HG02943 (cell line): ENCODE data around the gene ZNF582.

ENCODE experiments used
- ATAC-seq: cut with Tn5 transposase; IDR thresholded peaks from one replicate; pipeline ENCODE4 v1.9.1; 2021; ENCODE audit warnings: mild to moderate bottlenecking, low read depth, moderate library complexity; ENCODE audit not compliant: unreplicated experiment

The ZNF582 gene

GRCh38 chr19:56393119-56394012 is at the start of gene ZNF582:
TSS of gene ZNF582 (minus strand) at chr19:56393534. CDS start at chr19:56391752, 1,782 bp downstream.
- ATAC-seq, result peak; percentile 87

- no peak for ATAC-seq
These were observed 48.0 kb upstream of the ZNF582 start for GRCh38 chr19:56441206-56441792.

- ATAC-seq, result no peak
These were observed 30.6 kb upstream of the ZNF582 start for GRCh38 chr19:56423985-56424353.

GRCh38 chr19:56423276-56423984 is 30.1 kb upstream of the ZNF582 start:
- ATAC-seq, result no peak

- no peak for ATAC-seq
These were observed 11.7 kb upstream of the ZNF582 start for GRCh38 chr19:56405062-56405461.

- no peak for ATAC-seq
These were observed 11.3 kb upstream of the ZNF582 start for GRCh38 chr19:56404705-56405056.

- ATAC-seq, result peak; percentile 81
These were observed 10.7 kb upstream of the ZNF582 start, which contains the start of gene ZNF583 for GRCh38 chr19:56403764-56404704. TSS of gene ZNF583 (plus strand) at chr19:56404332. CDS start at chr19:56407115, 2,783 bp downstream.

- ATAC-seq, result no peak
These were observed 9.9 kb upstream of the ZNF582 start for GRCh38 chr19:56403261-56403660.

- ATAC-seq, result no peak
These were observed 7.2 kb upstream of the ZNF582 start for GRCh38 chr19:56400485-56400884.

- ATAC-seq, result no peak
These were observed 5.5 kb upstream of the ZNF582 start for GRCh38 chr19:56398809-56399208.

GRCh38 chr19:56383826-56384605 is 9.3 kb downstream of the ZNF582 start:
- ATAC-seq, result no peak

GRCh38 chr19:56377105-56377924 is 16.0 kb downstream of the ZNF582 start:
- ATAC-seq, result no peak

- ATAC-seq, result no peak
These were observed 21.1 kb downstream of the ZNF582 start for GRCh38 chr19:56372281-56372680.

GRCh38 chr19:56369886-56370676 is 23.3 kb downstream of the ZNF582 start:
- no peak for ATAC-seq

GRCh38 chr19:56367829-56368711 is 25.3 kb downstream of the ZNF582 start:
- no peak for ATAC-seq

- ATAC-seq, result no peak
These were observed 32.5 kb downstream of the ZNF582 start for GRCh38 chr19:56360841-56361240.

- ATAC-seq, result no peak
These were observed 36.4 kb downstream of the ZNF582 start for GRCh38 chr19:56356944-56357343.
